H1 (cell line): ENCODE results near the gene WWC2. TPM values are rescaled to one million over a fixed set of nuclear protein-coding genes. Genes with fewer than 3 reads are reported as not detected.

Source experiments
- CTCF ChIA-PET: fragments of 300-600 bp; sonication (Branson Sonifier 250); formaldehyde crosslinking; loops from one replicate; lab custom pipeline; 2021; ENCODE audit not compliant: partially characterized antibody; lab: Charles Lee
- POLR2A ChIA-PET: fragments of 300-600 bp; sonication (Branson Sonifier 250); formaldehyde crosslinking; loops from one replicate; lab custom pipeline; 2021; ENCODE audit warnings: inconsistent platforms; ENCODE audit not compliant: partially characterized antibody; lab: Charles Lee
- DNase-seq, 2 experiments: peaks; one replicate each; pipeline versions ENCODE4 v3.0.0 to v3.0.0-alpha.2; 2010 to 2022; ENCODE audit warnings: low spot score in 2 of 2, low read depth in 1 of 2, mixed read lengths in 1 of 2
- FAIRE-seq: peaks from 2 replicates; lab custom pipeline; 2011; peaks lifted over from hg19 to GRCh38; lab: Jason Lieb, UNC
- H2AFZ ChIP-seq: 2 replicates; pipeline ENCODE4 v1.8.1; 2012; ENCODE audit warnings: low read length, inconsistent platforms
- H2AK5ac ChIP-seq: 2 replicates; pipeline ENCODE4 v1.6.1; 2013; ENCODE audit warnings: low read depth, low read length
- H2BK120ac ChIP-seq: replicated peaks from 2 replicates; pipeline ENCODE3; 2013; ENCODE audit warnings: low read depth, low read length, inconsistent platforms
- H2BK12ac ChIP-seq: 2 replicates; pipeline ENCODE4 v1.6.1; 2013; ENCODE audit warnings: low read depth, low read length
- H2BK15ac ChIP-seq: 2 replicates; pipeline ENCODE4 v1.6.1; 2013; ENCODE audit warnings: low read length
- H2BK20ac ChIP-seq: 2 replicates; pipeline ENCODE4 v1.6.1; 2013; ENCODE audit warnings: low read length
- H2BK5ac ChIP-seq: 2 replicates; pipeline ENCODE4 v1.6.1; 2013; ENCODE audit warnings: low read depth, low read length
- H3K14ac ChIP-seq: 2 replicates; pipeline ENCODE4 v1.6.1; 2013; ENCODE audit warnings: inconsistent platforms; ENCODE audit not compliant: insufficient read length
- H3K18ac ChIP-seq: 2 replicates; pipeline ENCODE4 v1.6.1; 2013; ENCODE audit warnings: low read length; ENCODE audit errors: extremely low read depth
- H3K23ac ChIP-seq: 2 replicates; pipeline ENCODE4 v1.6.1; 2013; ENCODE audit warnings: inconsistent platforms; ENCODE audit not compliant: insufficient read length
- H3K23me2 ChIP-seq: 2 replicates; pipeline ENCODE4 v1.6.1; 2013; ENCODE audit warnings: low read depth, low read length
- H3K27ac ChIP-seq: 2 replicates; pipeline ENCODE4 v1.6.1; 2011; ENCODE audit warnings: low read depth, low read length, inconsistent platforms
- H3K27me3 ChIP-seq, 4 experiments: replicated peaks in 1 of 4; 1 replicate in 1 of 4; 2 replicates in 3 of 4; pipeline versions ENCODE4 v1.6.1 to v1.8.1; 2011 to 2013; ENCODE audit warnings: low read length in 3 of 4, mild to moderate bottlenecking in 3 of 4, inconsistent platforms in 2 of 4, mixed read lengths in 2 of 4, moderate library complexity in 1 of 4; ENCODE audit not compliant: control insufficient read depth in 3 of 4, insufficient read depth in 3 of 4; ENCODE audit errors: extremely low read depth in 1 of 4
- H3K36me3 ChIP-seq, 4 experiments: 2 replicates each; pipeline versions ENCODE4 v1.6.1 to v1.8.1; 2011 to 2013; ENCODE audit warnings: mild to moderate bottlenecking in 4 of 4, low read length in 3 of 4, moderate library complexity in 2 of 4, control low read depth in 1 of 4, inconsistent platforms in 1 of 4; ENCODE audit not compliant: insufficient read depth in 4 of 4, control insufficient read depth in 2 of 4
- H3K4ac ChIP-seq: replicated peaks from 2 replicates; pipeline ENCODE3; 2013; ENCODE audit warnings: low read length, low read depth, mixed read lengths, inconsistent platforms; ENCODE audit not compliant: insufficient read length
- H3K4me1 ChIP-seq, 4 experiments: replicated peaks in 1 of 4; 1 replicate in 1 of 4; 2 replicates in 3 of 4; pipeline versions ENCODE4 v1.6.1 to v1.8.1; 2011 to 2013; ENCODE audit warnings: low read length in 3 of 4, inconsistent platforms in 2 of 4, mixed read lengths in 1 of 4; ENCODE audit not compliant: insufficient read depth in 4 of 4, control insufficient read depth in 3 of 4
- H3K4me2 ChIP-seq, 2 experiments: 2 replicates each; pipeline versions ENCODE4 v1.6.1 to v1.8.1; 2011 to 2013; ENCODE audit warnings: low read depth in 2 of 2, low read length in 2 of 2, control low read depth in 1 of 2, inconsistent platforms in 1 of 2, mild to moderate bottlenecking in 1 of 2; ENCODE audit not compliant: insufficient read depth in 1 of 2
- H3K4me3 ChIP-seq, 4 experiments: fragments of 200-600, 300-600 bp in 1 of 4; sonication (generic), shearing (Covaris generic), sonication (Bioruptor Twin) in 1 of 4; 2 replicates each; pipeline versions ENCODE4 v1.5.1 to v1.8.1; 2011 to 2016; ENCODE audit warnings: low read length in 4 of 4, low read depth in 3 of 4, control low read depth in 2 of 4, inconsistent platforms in 2 of 4, mild to moderate bottlenecking in 2 of 4, mixed read lengths in 1 of 4, moderate library complexity in 1 of 4; ENCODE audit not compliant: insufficient read depth in 2 of 4; ENCODE audit errors: extremely low read depth in 1 of 4
- H3K56ac ChIP-seq: replicated peaks from 2 replicates; pipeline ENCODE3; 2013; ENCODE audit warnings: low read depth, mild to moderate bottlenecking, mixed read lengths, low read length, inconsistent platforms; ENCODE audit not compliant: insufficient read length
- H3K79me1 ChIP-seq: 2 replicates; pipeline ENCODE4 v1.6.1; 2013; ENCODE audit warnings: low read depth, low read length, control low read depth
- H3K79me2 ChIP-seq, 2 experiments: 2 replicates each; pipeline versions ENCODE4 v1.6.1 to v1.8.1; 2012 to 2013; ENCODE audit warnings: low read length in 2 of 2, mild to moderate bottlenecking in 2 of 2, inconsistent platforms in 1 of 2; ENCODE audit not compliant: insufficient read depth in 2 of 2, control insufficient read depth in 1 of 2
- H3K9ac ChIP-seq, 4 experiments: replicated peaks in 1 of 4; 1 replicate in 1 of 4; 2 replicates in 3 of 4; pipeline versions ENCODE4 v1.6.1 to v1.8.1; 2011 to 2013; ENCODE audit warnings: low read depth in 3 of 4, low read length in 3 of 4, control low read depth in 2 of 4, mild to moderate bottlenecking in 2 of 4, moderate library complexity in 2 of 4, inconsistent platforms in 1 of 4; ENCODE audit errors: extremely low read depth in 1 of 4
- H3K9me3 ChIP-seq, 2 experiments: 2 replicates each; pipeline versions ENCODE4 v1.6.1 to v1.8.1; 2012 to 2013; ENCODE audit warnings: mild to moderate bottlenecking in 2 of 2, moderate library complexity in 2 of 2, control low read depth in 1 of 2, inconsistent platforms in 1 of 2, low read depth in 1 of 2, low read length in 1 of 2, mixed read lengths in 1 of 2; ENCODE audit not compliant: insufficient read depth in 2 of 2
- H4K20me1 ChIP-seq, 2 experiments: replicated peaks in 1 of 2; 2 replicates each; pipeline versions ENCODE3 to v1.8.1; 2011 to 2013; ENCODE audit warnings: inconsistent platforms in 2 of 2, low read length in 2 of 2, mild to moderate bottlenecking in 1 of 2; ENCODE audit not compliant: insufficient read depth in 2 of 2, control insufficient read depth in 1 of 2
- H4K5ac ChIP-seq: 2 replicates; pipeline ENCODE4 v1.6.1; 2013; ENCODE audit warnings: low read length, low read depth, mixed read lengths, inconsistent platforms; ENCODE audit not compliant: insufficient read length
- H4K8ac ChIP-seq: 2 replicates; pipeline ENCODE4 v1.8.0; 2013; ENCODE audit warnings: mild to moderate bottlenecking, moderate library complexity, low read length, inconsistent platforms; ENCODE audit not compliant: insufficient read depth; ENCODE audit errors: extremely low read depth
- H4K91ac ChIP-seq: replicated peaks from 2 replicates; pipeline ENCODE3; 2013; ENCODE audit warnings: low read length, mixed read lengths, inconsistent platforms; ENCODE audit not compliant: insufficient read length
- ATF3 ChIP-seq: IDR thresholded peaks from 2 replicates; pipeline ENCODE4 v1.6.1; 2011; ENCODE audit warnings: low read depth, mild to moderate bottlenecking, low read length; ENCODE audit not compliant: insufficient read depth
- CEBPB ChIP-seq: IDR thresholded peaks from 2 replicates; pipeline ENCODE4 v1.6.1; 2012; ENCODE audit warnings: low read depth, low read length
- CHD2 ChIP-seq: IDR thresholded peaks from 2 replicates; pipeline ENCODE4 v1.6.1; 2012; ENCODE audit warnings: low read length, improper control_type of control experiment
- EP300 ChIP-seq, 2 experiments: IDR thresholded peaks; 1 replicate in 1 of 2; 2 replicates in 1 of 2; pipeline ENCODE4 v1.6.1; 2011 to 2012; ENCODE audit warnings: low read depth in 2 of 2, low read length in 2 of 2, mild to moderate bottlenecking in 2 of 2, borderline replicate concordance in 1 of 2, inconsistent platforms in 1 of 2, moderate library complexity in 1 of 2
- PHF8 ChIP-seq: fragments of 200-600 bp; sonication (generic); conservative IDR thresholded peaks from 2 replicates; pipeline ENCODE4 v1.7.1; 2012; ENCODE audit warnings: low read depth, mild to moderate bottlenecking, inconsistent platforms, low read length, moderate library complexity
- POLR2A ChIP-seq, 2 experiments: IDR thresholded peaks; 1 replicate in 1 of 2; 2 replicates in 1 of 2; pipeline ENCODE4 v1.6.1; 2011; ENCODE audit warnings: low read depth in 2 of 2, low read length in 2 of 2, mild to moderate bottlenecking in 2 of 2; ENCODE audit errors: control extremely low read depth in 1 of 2
- USF2 ChIP-seq: IDR thresholded peaks from 2 replicates; pipeline ENCODE4 v1.6.1; 2011; ENCODE audit warnings: low read length, improper control_type of control experiment
- polyA plus RNA-seq, 7 experiments: library from polyadenylated mRNA; depleted of rRNA in 3 of 7; stranded (reverse) in 5 of 7; unstranded in 2 of 7; fragments of >200 nt in 5 of 7; fragments of 200-250 nt in 2 of 7; gene quantifications; 1 replicate in 5 of 7; 2 replicates in 1 of 7; 4 replicates in 1 of 7; pipeline versions ENCODE4 v1.2.1 to v1.2.3, GENCODE V29; 2011 to 2013; ENCODE audit warnings: missing spikeins in 2 of 7, mixed read lengths in 2 of 7
- total RNA-seq: library from RNA; stranded (reverse); fragmentation: NEBNext Ultra II Directional; extraction: Animal tissue kit (Norgen Biotek cat#: 25700); gene quantifications from 2 replicates; pipeline ENCODE4 v1.2.1, GENCODE V29; 2021

The WWC2 gene
- total and polyA plus RNA-seq, 2 of the 8 experiments (the other 6 are each of a cell fraction or from before 2014, with no cell fraction given), result 17.6 to 135 TPM

- Histone ChIP-seq H2BK12ac (no peak overlapping the region), H3K79me1 (peaks cover 9% of the 10 kb centered on the region), H3K18ac (no peak overlapping the region), H3K56ac (no peak overlapping the region)
- no peak for TF ChIP-seq EP300 (IDR thresholded peaks at IDR 0.05; ENCODE audit: borderline replicate concordance in 1 of 2, low read depth in 2 of 2, low read length in 2 of 2)
- no peak for TF ChIP-seq USF2
- no peak for TF ChIP-seq POLR2A (IDR thresholded peaks at IDR 0.05; ENCODE audit: control extremely low read depth in 1 of 2, low read depth in 2 of 2, low read length in 2 of 2)
- TF ChIP-seq CHD2, result no peak
- no peak for TF ChIP-seq CEBPB
- TF ChIP-seq PHF8, result no peak
- no peak for TF ChIP-seq ATF3
- TF ChIP-seq, all 59 proteins: peak for 0
- FAIRE-seq (no peak), DNase-seq (no peak)
- Histone ChIP-seq H3K23me2 (no peaks in the 10 kb centered on the region), H4K8ac (no peak overlapping the region), H4K20me1 (peaks cover 2 to 3% of the 10 kb centered on the region in 2 experiments), H3K4me3 (no peak overlapping the region), H3K4me1 (peaks cover 6 to 25% (median 21%) of the 10 kb centered on the region in 4 experiments), H3K4me2 (no peak overlapping the region), H4K91ac (no peak overlapping the region), H3K27ac (no peak overlapping the region), H2BK20ac (no peak overlapping the region), H3K14ac (no peak overlapping the region), H2AFZ (no peak overlapping the region), H3K27me3 (no peaks in the 10 kb centered on the region), H4K5ac (no peak overlapping the region), H3K4ac (no peak overlapping the region), H3K23ac (no peak overlapping the region), H3K9me3 (no peaks in the 10 kb centered on the region), H2BK15ac (no peak overlapping the region), H2AK5ac (no peak overlapping the region), H2BK120ac (no peak overlapping the region), H2BK5ac (no peak overlapping the region), H3K9ac (no peak overlapping the region), H3K79me2 (peaks cover 6 to 100% of the 10 kb centered on the region in 2 experiments; a peak in 3 of 4 replicates), H3K36me3 (no peaks in the 10 kb centered on the region)
- ChIA-PET POLR2A (interaction anchor here (0.7 to 2.0 kb wide), 6 partner anchors 8 to 73 kb away, joined by 3 to 12 read pairs (median 4); partner anchors contain the start of gene WWC2), CTCF (interaction anchor here (2.5 kb wide), 1 partner anchor 14 kb away, joined by 7 read pairs; no protein-coding TSS in a partner anchor)
Measured at GRCh38 chr4:183170894-183171293, 71.8 kb downstream of the WWC2 start.
